Measurements from ENCODE around the gene PLBD2.

PLBD2 gene

DNA sequence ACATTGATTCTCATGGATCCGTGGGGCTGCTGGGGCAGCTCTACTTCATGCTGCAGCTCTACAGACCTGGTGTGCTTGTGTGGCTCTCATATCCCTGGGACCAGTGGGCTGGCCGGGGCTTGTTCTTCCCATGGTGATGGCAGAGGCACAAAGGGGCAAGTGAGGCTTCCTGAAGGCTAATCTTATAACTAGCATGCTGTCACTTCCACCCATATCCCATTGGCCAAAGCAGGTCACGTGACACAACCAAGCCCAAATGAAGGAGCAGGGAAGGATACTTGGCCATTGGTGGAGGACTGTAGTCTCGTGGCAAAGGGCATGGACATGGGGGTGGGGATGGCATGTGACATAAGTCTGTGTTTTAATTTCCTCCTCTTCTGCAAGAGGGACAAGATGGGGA lies 9.9 kb downstream of the PLBD2 start:
- FAIRE-seq, result no peak
- no peak for DNase-seq (ENCODE audit: insufficient read length, low spot score)

GRCh38 chr12:113369391-113369985 lies 11.1 kb downstream of the PLBD2 start:
- FAIRE-seq, result no peak
- no peak for DNase-seq (ENCODE audit: insufficient read length, low spot score)

GRCh38 chr12:113370923-113371682 lies 12.7 kb downstream of the PLBD2 start:
- DNase-seq (ENCODE audit: insufficient read length, low spot score) (no peak), FAIRE-seq (no peak)

- DNase-seq (ENCODE audit: insufficient read length, low spot score) (no peak), FAIRE-seq (no peak)
Measured at GRCh38 chr12:113371808-113372207, 13.4 kb downstream of the PLBD2 start.

DNA sequence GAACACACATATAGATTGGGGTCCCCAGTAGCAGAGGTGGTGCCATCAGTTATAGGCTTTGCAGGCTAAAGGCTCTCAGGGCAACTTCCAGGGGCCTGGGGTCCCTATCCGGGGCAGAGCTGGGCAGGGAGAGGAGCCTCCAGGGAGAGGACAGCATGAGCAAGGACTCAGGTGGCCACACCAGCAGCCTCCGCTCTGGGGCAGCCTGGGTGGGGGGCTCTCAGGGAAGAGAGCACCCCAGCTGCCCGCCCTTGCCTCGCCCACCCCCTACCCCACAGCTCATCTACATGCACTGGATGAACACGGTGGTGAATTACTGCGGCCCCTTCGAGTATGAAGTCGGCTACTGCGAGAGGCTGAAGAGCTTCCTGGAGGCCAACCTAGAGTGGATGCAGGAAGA lies 14.0 kb downstream of the PLBD2 start:
- DNase-seq (ENCODE audit: insufficient read length, low spot score) (no peak), FAIRE-seq (no peak)

- no peak for DNase-seq (ENCODE audit: insufficient read length, low spot score)
- FAIRE-seq, result peak; percentile 83
Measured at GRCh38 chr12:113373440-113373839, 15.1 kb downstream of the PLBD2 start.

DNA sequence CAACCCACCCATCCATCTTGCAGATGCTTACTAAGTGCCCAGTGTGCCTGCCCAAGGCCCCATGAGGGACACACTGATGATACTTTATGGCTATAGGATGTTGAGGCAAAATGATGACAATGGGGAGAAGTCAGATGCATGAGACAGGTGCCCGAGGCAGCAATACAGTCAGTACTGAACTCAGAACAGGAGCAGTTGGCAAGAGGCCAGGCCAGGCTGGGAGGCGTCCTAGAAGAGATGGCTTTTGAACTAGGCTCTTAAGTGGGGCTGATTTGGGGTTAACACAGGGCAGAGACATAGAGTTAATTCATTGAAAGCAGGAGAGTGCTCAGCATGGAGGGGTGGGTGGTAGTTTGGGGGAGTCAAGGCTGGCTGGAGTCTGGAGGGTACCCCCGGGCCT lies 15.6 kb downstream of the PLBD2 start:
- DNase-seq (ENCODE audit: insufficient read length, low spot score), result no peak
- no peak for FAIRE-seq

- DNase-seq (ENCODE audit: insufficient read length, low spot score) (no peak), FAIRE-seq (no peak)
Measured at GRCh38 chr12:113374823-113375428, 16.5 kb downstream of the PLBD2 start.

- no peak for DNase-seq (ENCODE audit: insufficient read length, low spot score)
- no peak for FAIRE-seq
Measured at GRCh38 chr12:113378291-113378690, 19.9 kb downstream of the PLBD2 start.

- DNase-seq (ENCODE audit: insufficient read length, low spot score) (no peak), FAIRE-seq (no peak)
Measured at GRCh38 chr12:113381220-113381619, 22.8 kb downstream of the PLBD2 start.

- FAIRE-seq, result no peak
- DNase-seq (ENCODE audit: insufficient read length, low spot score), result no peak
Measured at GRCh38 chr12:113382206-113382605, 23.8 kb downstream of the PLBD2 start.

- DNase-seq (ENCODE audit: insufficient read length, low spot score) (no peak), FAIRE-seq (no peak)
Measured at GRCh38 chr12:113384778-113385177, 26.4 kb downstream of the PLBD2 start.

- DNase-seq (ENCODE audit: insufficient read length, low spot score) (no peak), FAIRE-seq (no peak)
Measured at GRCh38 chr12:113385282-113385882, 27.0 kb downstream of the PLBD2 start.

DNA sequence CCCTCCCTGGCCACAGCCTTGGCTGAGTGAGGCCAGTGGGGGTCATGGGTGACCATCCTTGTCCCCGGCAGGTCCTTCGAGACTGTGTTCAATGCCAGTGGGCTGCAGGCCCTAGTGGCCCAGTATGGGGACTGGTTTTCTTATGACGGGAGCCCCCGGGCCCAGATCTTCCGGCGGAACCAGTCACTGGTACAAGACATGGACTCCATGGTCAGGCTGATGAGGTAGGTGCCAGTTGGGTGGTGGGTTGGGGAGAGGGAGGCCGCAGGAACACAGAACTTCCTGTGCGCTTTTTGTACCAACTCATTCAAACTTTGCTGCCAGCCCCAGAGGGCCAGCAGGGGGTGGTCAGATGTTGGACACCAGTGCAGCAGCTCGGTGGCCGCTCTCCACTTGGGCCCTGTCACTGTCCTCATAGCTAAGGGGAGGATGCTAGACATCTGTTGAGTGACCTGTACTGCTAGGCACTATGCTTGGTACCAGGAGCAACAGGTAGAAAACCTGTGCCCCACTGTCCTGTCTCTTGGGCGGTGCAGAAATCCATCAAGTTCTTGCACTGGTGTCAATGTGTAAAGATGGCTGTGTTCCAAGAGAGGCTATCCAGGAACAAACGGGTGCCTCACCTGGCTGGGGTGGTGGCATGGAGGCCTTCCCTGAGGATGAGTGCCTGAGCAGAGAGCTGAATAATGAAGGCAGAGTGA lies 28.6 kb downstream of the PLBD2 start:
- no peak for FAIRE-seq
- no peak for DNase-seq (ENCODE audit: insufficient read length, low spot score)

- DNase-seq (ENCODE audit: insufficient read length, low spot score) (no peak), FAIRE-seq (no peak)
Measured at GRCh38 chr12:113387631-113388030, 29.2 kb downstream of the PLBD2 start.

DNA sequence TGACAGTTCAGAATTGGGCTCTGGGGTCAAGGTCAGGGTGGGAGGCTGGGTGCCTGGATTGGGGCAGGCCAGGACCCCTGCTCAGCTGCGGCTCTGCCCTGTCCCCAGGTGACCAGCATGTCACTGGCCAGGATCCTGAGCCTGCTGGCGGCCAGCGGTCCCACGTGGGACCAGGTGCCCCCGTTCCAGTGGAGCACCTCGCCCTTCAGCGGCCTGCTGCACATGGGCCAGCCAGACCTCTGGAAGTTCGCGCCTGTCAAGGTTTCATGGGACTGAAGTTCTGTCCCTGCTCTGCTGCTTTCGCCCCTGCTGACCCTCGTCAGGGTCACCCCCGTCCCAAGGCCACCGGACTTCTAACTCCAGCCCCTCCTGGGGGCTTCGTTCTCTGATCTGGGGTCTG lies 30.0 kb downstream of the PLBD2 start:
- FAIRE-seq (no peak), DNase-seq (ENCODE audit: insufficient read length, low spot score) (no peak)

- FAIRE-seq (peak; percentile 28), DNase-seq (ENCODE audit: insufficient read length, low spot score) (no peak)
Measured at GRCh38 chr12:113390064-113391043, 32.0 kb downstream of the PLBD2 start.

DNA sequence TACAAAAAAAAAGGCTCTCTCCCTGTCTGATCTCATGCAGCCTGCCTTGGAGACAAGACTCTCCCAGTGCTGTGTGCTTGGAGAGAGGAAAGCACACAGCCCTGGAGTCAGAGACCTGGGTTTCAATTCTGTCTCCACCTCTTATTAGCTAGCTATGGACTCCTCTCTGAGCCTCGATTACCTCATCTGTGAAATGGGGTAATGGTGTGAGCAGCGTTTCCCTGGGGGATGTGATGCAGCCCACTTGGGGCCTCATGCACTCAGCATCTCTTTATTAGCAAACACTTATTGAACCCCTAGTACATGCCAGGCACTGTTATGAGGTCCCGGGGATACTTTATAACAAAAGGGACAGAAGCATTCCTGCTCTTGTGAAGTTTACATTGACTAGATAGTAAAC lies 32.8 kb downstream of the PLBD2 start:
- FAIRE-seq (no peak), DNase-seq (ENCODE audit: insufficient read length, low spot score) (no peak)

DNA sequence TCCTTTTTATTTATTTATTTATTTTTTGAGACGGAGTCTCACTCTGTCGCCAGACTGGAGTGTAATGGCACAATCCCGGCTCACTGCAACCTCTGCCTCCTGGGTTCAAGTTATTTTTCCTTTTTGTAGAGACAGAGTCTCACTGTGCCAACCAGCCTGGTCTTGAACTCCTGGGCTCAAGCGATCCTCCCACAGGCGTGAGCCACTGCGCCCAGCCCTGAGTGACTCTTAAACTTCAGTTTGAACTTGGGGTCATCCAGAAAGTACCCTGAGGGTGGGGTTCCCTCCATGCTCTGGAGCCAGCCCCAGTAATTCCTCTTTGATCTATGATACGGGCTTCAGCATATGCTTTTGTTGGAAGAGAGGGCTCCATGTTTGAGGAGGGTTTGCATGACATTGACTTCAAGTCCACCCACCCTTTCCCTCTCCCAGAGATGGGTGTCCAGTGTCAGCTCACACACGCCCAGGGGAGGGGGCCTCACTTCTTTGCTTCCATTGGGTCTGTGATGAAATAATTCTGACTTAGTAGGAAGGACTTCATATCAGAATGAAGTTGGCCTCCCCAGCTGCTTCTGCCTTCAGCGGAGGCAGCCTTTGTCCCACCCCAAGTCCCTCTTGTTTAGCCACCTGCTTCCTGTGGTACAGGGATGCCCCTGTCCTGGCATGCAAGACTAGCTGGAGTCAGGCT lies 33.4 kb downstream of the PLBD2 start:
- DNase-seq (ENCODE audit: insufficient read length, low spot score) (no peak), FAIRE-seq (no peak)
